22Rv1 (cell line): Measurements from ENCODE around the gene YPEL5.

Experiments used
- ZFX ChIP-seq: fragments of 450-650 bp; IDR thresholded peaks from 2 replicates; pipeline ENCODE4 v1.6.1; 2017; ENCODE audit warnings: antibody characterized with exemption, borderline replicate concordance
- TF ChIP-seq, protein P1 (sequence below): fragments of 450-650 bp; IDR thresholded peaks from 2 replicates; pipeline ENCODE4 v1.5.1; 2017; ENCODE audit warnings: mild to moderate bottlenecking

DNA sequence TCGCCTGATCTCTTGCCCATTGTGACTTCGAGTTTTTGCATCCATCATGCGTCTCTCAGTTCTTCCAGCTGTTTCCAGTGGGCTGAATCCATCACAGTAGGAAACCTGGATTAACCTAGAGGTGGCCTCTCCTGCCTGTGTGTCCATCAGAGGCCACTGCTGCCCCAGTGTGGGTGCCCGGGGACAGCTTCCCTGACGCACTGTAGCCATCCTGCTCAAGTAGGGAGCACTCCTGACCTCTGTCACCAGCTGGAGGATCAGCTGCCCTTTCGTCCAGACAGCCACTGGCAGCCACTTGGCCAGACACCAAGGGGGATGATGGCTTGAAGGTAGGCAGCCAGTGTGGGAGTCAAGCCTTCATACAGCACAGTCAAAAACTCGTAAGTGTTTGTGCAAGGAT lies 47.6 kb downstream of the YPEL5 start:
- TF ChIP-seq, protein P1, sequence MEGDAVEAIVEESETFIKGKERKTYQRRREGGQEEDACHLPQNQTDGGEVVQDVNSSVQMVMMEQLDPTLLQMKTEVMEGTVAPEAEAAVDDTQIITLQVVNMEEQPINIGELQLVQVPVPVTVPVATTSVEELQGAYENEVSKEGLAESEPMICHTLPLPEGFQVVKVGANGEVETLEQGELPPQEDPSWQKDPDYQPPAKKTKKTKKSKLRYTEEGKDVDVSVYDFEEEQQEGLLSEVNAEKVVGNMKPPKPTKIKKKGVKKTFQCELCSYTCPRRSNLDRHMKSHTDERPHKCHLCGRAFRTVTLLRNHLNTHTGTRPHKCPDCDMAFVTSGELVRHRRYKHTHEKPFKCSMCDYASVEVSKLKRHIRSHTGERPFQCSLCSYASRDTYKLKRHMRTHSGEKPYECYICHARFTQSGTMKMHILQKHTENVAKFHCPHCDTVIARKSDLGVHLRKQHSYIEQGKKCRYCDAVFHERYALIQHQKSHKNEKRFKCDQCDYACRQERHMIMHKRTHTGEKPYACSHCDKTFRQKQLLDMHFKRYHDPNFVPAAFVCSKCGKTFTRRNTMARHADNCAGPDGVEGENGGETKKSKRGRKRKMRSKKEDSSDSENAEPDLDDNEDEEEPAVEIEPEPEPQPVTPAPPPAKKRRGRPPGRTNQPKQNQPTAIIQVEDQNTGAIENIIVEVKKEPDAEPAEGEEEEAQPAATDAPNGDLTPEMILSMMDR, result no peak
- no peak for TF ChIP-seq ZFX
